ENCODE results near the gene SDK1. TPM values are rescaled to one million over a fixed set of nuclear protein-coding genes. Genes with fewer than 3 reads are reported as not detected.

The SDK1 gene
- total RNA-seq, 1 donor from 2014 or later: 0.26 TPM

DNA sequence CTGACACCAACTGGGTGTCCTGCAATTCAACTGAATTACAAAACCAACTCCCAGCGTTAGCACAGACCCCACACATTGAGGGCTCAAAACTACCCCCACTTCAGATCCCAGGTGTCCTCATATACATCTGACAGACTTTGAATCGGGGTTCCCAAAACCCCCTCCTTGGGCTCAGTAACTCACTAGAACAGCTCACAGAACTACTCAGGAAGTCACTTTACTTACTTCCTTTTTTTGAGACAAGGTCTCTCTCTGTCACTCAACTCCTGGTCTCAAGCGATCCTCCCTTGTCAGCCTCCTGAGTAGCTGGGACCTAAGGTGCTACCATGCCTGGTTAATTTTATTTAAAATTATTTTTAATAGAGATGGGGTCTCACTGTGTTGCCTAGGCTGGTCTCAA lies 456.0 kb downstream of the SDK1 start:
- no peaks in the 10 kb centered on the region for H3K27me3 ChIP-seq (ENCODE audit: control insufficient read depth, insufficient read depth, low read length)
- H3K36me3 ChIP-seq (ENCODE audit: control insufficient read depth, insufficient read depth, low read length): no peaks in the 10 kb centered on the region
- TF ChIP-seq, protein P1, sequence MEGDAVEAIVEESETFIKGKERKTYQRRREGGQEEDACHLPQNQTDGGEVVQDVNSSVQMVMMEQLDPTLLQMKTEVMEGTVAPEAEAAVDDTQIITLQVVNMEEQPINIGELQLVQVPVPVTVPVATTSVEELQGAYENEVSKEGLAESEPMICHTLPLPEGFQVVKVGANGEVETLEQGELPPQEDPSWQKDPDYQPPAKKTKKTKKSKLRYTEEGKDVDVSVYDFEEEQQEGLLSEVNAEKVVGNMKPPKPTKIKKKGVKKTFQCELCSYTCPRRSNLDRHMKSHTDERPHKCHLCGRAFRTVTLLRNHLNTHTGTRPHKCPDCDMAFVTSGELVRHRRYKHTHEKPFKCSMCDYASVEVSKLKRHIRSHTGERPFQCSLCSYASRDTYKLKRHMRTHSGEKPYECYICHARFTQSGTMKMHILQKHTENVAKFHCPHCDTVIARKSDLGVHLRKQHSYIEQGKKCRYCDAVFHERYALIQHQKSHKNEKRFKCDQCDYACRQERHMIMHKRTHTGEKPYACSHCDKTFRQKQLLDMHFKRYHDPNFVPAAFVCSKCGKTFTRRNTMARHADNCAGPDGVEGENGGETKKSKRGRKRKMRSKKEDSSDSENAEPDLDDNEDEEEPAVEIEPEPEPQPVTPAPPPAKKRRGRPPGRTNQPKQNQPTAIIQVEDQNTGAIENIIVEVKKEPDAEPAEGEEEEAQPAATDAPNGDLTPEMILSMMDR (IDR thresholded peaks at IDR 0.05; ENCODE audit: insufficient read depth, low read length, severe bottlenecking): no peak
- no peak overlapping the region for H3K4me3 ChIP-seq (ENCODE audit: low read depth, low read length)
- FAIRE-seq (no peak), DNase-seq (ENCODE audit: low read depth) (no peak)

DNA sequence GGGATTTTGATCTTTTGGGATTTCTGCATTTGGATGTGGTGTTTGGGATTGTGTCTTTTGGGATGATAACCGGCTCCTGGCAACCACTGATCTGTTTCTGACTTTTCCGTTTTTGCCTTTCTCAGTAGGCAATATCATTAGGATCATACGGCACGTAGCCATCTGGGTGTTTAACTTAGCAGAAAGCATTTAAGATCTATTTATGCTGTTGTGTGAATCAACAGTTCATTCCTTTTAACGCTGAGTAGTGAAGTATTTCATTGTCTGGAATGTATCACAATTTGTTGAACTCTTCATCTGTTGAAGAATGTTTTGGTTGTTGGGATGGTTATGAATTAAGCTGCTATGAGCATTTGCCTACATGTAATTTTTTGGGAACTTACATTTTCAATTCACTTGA lies 459.6 kb downstream of the SDK1 start:
- FAIRE-seq (no peak), DNase-seq (ENCODE audit: low read depth) (no peak)
- Histone ChIP-seq H3K27me3 (ENCODE audit: control insufficient read depth, insufficient read depth, low read length) (no peaks in the 10 kb centered on the region), H3K4me3 (ENCODE audit: low read depth, low read length) (no peak overlapping the region), H3K36me3 (ENCODE audit: control insufficient read depth, insufficient read depth, low read length) (no peaks in the 10 kb centered on the region)
- TF ChIP-seq, protein P1 (IDR thresholded peaks at IDR 0.05; ENCODE audit: insufficient read depth, low read length, severe bottlenecking): no peak

DNA sequence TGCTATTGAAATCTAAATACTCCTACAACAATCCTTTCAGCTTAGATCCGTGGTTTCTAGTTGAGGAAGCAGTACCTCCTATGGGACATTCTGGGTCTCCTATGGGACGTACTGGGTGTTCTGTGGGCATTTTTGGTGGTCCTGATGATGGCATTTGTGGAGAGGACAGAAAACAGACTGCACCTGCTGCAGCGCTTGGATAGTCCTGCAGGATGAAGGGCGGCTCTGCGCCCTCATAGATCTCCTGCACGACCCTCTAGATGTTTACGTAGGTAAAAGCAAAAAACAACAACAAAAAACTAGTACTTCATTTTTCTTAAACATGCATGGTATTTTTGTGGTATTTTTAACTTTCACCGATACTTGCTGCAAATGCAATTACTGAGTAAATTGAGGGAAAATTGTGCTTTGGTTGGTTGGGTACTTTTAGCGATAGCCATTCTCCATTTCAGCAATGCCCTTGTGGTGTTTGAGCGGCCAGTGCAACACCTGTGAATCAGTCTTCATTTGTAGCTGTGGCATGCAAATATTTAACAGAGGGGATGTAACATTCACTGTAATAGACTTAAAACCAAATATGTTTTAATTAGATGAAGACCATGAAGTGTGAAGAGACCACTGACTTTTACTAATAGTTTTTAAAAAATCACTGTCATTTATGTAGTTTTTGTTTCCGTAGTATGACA lies 461.2 kb downstream of the SDK1 start:
- no peaks in the 10 kb centered on the region for H3K27me3 ChIP-seq (ENCODE audit: control insufficient read depth, insufficient read depth, low read length)
- H3K36me3 ChIP-seq (ENCODE audit: control insufficient read depth, insufficient read depth, low read length): no peaks in the 10 kb centered on the region
- TF ChIP-seq, protein P1 (IDR thresholded peaks at IDR 0.05; ENCODE audit: insufficient read depth, low read length, severe bottlenecking): no peak
- FAIRE-seq (no peak), DNase-seq (ENCODE audit: low read depth) (no peak)
- H3K4me3 ChIP-seq (ENCODE audit: low read depth, low read length): no peak overlapping the region

DNA sequence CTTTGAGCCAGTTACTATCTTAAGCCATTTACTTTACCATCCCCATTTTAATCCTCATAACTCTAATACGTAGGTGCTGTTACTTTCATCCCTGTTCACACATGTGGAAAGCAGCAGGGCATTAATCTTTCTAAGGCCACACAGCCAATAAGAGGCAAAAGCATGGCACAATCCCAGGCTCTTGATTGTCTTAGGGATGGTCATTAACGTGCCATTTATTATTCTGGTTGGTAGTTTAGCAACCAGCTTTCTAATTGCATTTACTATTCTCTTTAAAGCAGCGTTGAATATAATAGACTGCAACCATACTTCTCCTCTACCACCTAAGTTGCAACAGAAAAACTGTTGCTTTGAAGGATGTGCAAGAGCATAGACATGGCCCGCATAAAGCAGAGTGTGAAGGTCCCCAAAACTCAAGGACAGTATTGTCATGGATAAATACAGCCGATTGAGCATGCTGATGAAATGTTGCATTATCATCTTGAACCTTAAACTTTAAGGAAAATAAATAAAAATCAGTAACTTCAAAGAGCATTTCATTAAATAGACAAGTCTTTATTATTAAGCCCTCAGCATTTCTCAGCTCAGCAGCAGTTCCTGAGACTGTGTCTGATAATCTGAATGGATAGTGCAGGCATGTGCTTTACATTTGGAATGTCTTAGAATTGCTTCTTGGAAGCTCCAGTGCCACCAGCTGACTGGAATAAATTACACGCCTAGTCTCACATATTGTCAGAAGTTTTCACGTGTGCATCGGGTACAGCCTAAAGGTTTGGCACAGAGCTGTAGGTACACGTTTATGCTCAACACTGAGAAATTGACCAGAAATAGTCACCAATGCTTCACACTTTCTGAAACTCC lies 467.1 kb downstream of the SDK1 start:
- Histone ChIP-seq H3K4me3 (ENCODE audit: low read depth, low read length) (no peak overlapping the region), H3K36me3 (ENCODE audit: control insufficient read depth, insufficient read depth, low read length) (no peaks in the 10 kb centered on the region), H3K27me3 (ENCODE audit: control insufficient read depth, insufficient read depth, low read length) (no peaks in the 10 kb centered on the region)
- DNase-seq (ENCODE audit: low read depth) (no peak), FAIRE-seq (no peak)
- TF ChIP-seq, protein P1 (IDR thresholded peaks at IDR 0.05; ENCODE audit: insufficient read depth, low read length, severe bottlenecking): no peak

DNA sequence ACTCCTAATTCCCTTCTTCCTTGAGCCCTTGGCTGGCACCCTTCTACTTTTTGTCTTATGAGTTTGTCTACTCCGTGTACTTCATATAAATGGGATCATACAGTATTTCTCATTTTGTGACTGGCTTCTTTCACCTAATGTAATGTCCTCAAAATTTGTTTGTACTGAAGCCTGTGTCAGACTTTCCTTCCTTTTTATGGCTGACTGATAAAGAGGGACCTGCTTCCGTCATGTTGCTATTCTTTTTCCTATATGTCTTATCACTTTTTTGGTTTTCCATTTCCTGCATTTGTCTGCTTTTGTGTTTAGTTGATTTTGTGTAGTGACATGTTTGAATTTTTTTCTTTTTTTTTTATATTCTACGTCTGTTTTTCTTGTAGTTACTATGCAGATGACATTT lies 470.9 kb downstream of the SDK1 start:
- TF ChIP-seq, protein P1 (IDR thresholded peaks at IDR 0.05; ENCODE audit: insufficient read depth, low read length, severe bottlenecking): no peak
- H3K27me3 ChIP-seq (ENCODE audit: control insufficient read depth, insufficient read depth, low read length): no peaks in the 10 kb centered on the region

More for the DNA sequence above, 470.9 kb downstream of the SDK1 start:
- H3K36me3 ChIP-seq (ENCODE audit: control insufficient read depth, insufficient read depth, low read length): no peaks in the 10 kb centered on the region
- DNase-seq (ENCODE audit: low read depth): no peak
- H3K4me3 ChIP-seq (ENCODE audit: low read depth, low read length): no peak overlapping the region
- no peak for FAIRE-seq
